Left ventricle myocardium inferior (tissue), 1 donor: ENCODE results near the gene HTR6. TPM values are rescaled to one million over a fixed set of nuclear protein-coding genes. Genes with fewer than 3 reads are reported as not detected.

Experiments used
- DNase-seq: peaks from one replicate; pipeline ENCODE4 v3.0.0-alpha.2; 2020
- H3K27ac ChIP-seq: fragments of 200-600 bp; replicated peaks from 2 replicates; pipeline ENCODE4 v1.8.0; 2021
- H3K27me3 ChIP-seq: fragments of 200-600 bp; 2 replicates; pipeline ENCODE4 v1.8.0; 2021; ENCODE audit warnings: low read depth
- H3K36me3 ChIP-seq: fragments of 200-600 bp; 2 replicates; pipeline ENCODE4 v1.8.0; 2021
- H3K4me1 ChIP-seq: fragments of 200-600 bp; 2 replicates; pipeline ENCODE4 v1.8.0; 2021
- H3K4me3 ChIP-seq: fragments of 200-600 bp; 2 replicates; pipeline ENCODE4 v1.8.0; 2021; ENCODE audit warnings: mild to moderate bottlenecking, moderate library complexity
- H3K9me3 ChIP-seq: fragments of 200-600 bp; replicated peaks from 2 replicates; pipeline ENCODE4 v1.8.0; 2021
- intact Hi-C: fragments of 100-400 bp; cut with micrococcal nuclease; formaldehyde crosslinking; loops from one replicate; pipeline ENCODE4 v1.11.0; 2022
- total RNA-seq: library from RNA; stranded (reverse); fragmentation: NEBNext Ultra II Directional; extraction: Animal tissue kit (Norgen Biotek cat#: 25700); gene quantifications from one replicate; pipeline ENCODE4 v1.2.1, GENCODE V29; 2021
- TF ChIP-seq, protein P1 (sequence below): fragments of 200-600 bp; IDR thresholded peaks from 2 replicates; pipeline ENCODE4 v1.8.0; 2021; ENCODE audit warnings: antibody characterized with exemption, mild to moderate bottlenecking, borderline replicate concordance
- donor health status: DM: no; HTN: yes; CAD: no; lungs with severe emphysema.

HTR6 gene
- total RNA-seq, 1 donor from 2014 or later = not detected

DNA sequence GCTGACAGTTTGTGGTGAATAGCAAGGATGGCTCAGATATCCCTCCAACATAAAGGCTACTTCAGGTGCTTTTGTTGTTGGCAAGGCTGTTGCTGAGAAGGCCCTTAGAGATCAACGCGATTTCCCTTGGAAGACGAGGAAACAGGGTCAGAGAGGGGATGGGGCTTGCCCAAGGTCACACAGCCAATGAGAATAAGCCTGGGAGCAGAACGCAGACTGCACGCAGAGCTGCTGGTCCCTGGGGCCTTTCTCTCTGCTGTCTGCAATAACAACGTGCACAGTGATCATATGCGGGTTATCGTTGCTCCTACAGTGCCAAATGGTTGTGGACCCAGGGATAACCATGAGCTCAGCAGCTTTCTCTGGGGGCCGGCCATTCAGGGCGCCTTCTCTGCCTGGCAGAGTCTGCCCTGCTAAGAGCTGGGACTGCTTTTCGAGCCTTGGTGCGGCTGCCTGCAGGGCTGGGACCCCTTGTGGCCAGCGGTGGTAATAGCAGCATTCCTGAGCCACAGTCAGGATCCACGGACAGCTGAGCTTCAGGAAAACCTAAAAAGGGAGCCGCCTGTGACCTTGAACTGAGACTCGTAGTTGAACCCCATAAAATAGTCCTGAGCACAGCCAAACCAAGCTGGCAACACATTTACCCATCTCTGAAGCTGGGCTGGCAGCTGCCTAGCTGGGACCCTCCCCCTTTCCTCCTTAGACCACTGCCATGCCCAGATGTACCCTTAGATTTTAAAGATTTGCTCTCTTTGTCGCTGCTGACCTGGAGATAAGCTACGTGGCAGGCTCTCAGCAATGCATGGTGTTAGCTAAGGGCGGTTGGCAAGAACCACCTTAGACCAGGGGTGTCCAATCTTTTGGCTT is 39.8 kb downstream of the HTR6 start:
- Histone ChIP-seq H3K36me3 (peaks cover 14% of the 10 kb centered on the region), H3K4me3 (peak overlapping the region; percentile 29), H3K27me3 (no peaks in the 10 kb centered on the region), H3K9me3 (no peaks in the 10 kb centered on the region), H3K4me1 (peaks cover 8% of the 10 kb centered on the region), H3K27ac (no peak overlapping the region)
- TF ChIP-seq, protein P1, sequence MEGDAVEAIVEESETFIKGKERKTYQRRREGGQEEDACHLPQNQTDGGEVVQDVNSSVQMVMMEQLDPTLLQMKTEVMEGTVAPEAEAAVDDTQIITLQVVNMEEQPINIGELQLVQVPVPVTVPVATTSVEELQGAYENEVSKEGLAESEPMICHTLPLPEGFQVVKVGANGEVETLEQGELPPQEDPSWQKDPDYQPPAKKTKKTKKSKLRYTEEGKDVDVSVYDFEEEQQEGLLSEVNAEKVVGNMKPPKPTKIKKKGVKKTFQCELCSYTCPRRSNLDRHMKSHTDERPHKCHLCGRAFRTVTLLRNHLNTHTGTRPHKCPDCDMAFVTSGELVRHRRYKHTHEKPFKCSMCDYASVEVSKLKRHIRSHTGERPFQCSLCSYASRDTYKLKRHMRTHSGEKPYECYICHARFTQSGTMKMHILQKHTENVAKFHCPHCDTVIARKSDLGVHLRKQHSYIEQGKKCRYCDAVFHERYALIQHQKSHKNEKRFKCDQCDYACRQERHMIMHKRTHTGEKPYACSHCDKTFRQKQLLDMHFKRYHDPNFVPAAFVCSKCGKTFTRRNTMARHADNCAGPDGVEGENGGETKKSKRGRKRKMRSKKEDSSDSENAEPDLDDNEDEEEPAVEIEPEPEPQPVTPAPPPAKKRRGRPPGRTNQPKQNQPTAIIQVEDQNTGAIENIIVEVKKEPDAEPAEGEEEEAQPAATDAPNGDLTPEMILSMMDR = peak; percentile 96
- DNase-seq = peak; percentile 69
- intact Hi-C loops = no loop called here

DNA sequence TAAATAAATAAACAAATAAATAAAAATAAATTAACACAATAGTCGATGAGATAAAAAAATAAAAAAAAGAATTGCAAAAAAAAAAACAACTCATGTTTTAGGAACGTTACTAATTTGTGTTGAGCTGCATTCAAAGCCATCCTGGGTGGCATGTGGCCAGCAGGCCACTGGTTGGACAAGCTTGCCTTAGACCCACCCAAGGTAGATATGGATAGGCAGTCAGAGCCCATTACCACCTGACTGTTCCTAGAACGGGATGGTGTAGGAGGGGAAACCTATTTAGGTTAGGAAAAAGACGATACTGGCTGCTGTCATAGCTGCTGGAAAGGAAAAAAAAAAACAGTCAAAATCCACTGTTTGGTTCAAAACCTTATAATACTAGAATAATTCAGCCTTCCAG is 40.8 kb downstream of the HTR6 start:
- DNase-seq = no peak
- Histone ChIP-seq H3K27ac (no peak overlapping the region), H3K27me3 (no peaks in the 10 kb centered on the region), H3K4me1 (peaks cover 8% of the 10 kb centered on the region), H3K9me3 (no peaks in the 10 kb centered on the region), H3K36me3 (peaks cover 5% of the 10 kb centered on the region), H3K4me3 (no peak overlapping the region)
- TF ChIP-seq, protein P1 = no peak
- intact Hi-C loops = no loop called here

DNA sequence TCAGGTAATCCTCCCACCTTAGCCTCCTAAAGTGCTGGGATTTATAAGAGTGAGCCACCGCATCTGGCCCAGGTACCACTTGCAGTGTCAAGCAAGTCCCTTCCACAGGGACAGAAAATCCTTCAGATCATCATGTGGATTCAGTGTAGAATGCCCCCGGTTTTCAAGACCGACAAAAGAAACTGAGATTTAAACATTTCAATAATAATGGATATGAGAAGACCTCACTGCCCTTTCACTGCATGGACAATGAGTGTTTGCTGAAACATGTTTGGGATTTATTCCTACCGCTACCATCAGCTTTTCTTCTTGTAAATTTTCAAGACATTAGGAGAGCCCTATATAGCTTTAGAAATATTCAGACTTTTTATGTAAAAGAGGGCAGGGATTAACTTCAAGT is 41.5 kb downstream of the HTR6 start:
- Histone ChIP-seq H3K4me3 (no peak overlapping the region), H3K4me1 (peaks cover 8% of the 10 kb centered on the region), H3K27me3 (no peaks in the 10 kb centered on the region), H3K9me3 (no peaks in the 10 kb centered on the region), H3K36me3 (no peaks in the 10 kb centered on the region), H3K27ac (no peak overlapping the region)
- intact Hi-C loops = no loop called here
- TF ChIP-seq, protein P1 = no peak
- no peak for DNase-seq

DNA sequence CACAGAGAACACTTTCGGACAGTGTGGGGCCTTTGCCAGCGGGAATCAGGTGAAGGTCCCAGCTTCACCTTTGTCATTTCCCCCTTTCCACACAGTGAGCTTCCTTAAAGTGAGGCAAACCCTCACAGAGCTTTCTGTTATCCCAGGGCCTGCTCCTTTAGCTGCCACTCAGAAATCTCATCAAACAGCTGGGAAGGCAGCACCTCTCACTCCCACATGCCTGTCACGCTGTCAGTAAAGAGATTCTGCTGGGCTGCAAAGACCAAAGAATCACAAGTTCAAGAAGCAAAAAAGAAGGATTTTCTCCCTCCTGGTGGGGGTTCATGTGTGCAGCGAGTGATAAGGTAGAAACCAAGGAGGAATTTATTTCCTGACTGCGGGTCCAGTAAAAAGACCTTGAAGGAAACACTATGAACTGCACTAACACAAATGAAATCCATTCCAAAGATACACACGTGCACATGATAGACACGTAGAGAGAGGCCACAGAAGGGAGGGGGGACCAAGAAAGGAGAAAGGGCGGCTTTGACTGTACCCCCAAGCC is 44.0 kb downstream of the HTR6 start:
- Histone ChIP-seq H3K27ac (no peak overlapping the region), H3K4me1 (peaks cover 8% of the 10 kb centered on the region), H3K27me3 (no peaks in the 10 kb centered on the region), H3K36me3 (no peaks in the 10 kb centered on the region), H3K9me3 (no peaks in the 10 kb centered on the region), H3K4me3 (no peak overlapping the region)
- TF ChIP-seq, protein P1 = no peak
- intact Hi-C loops = no loop called here
- no peak for DNase-seq

DNA sequence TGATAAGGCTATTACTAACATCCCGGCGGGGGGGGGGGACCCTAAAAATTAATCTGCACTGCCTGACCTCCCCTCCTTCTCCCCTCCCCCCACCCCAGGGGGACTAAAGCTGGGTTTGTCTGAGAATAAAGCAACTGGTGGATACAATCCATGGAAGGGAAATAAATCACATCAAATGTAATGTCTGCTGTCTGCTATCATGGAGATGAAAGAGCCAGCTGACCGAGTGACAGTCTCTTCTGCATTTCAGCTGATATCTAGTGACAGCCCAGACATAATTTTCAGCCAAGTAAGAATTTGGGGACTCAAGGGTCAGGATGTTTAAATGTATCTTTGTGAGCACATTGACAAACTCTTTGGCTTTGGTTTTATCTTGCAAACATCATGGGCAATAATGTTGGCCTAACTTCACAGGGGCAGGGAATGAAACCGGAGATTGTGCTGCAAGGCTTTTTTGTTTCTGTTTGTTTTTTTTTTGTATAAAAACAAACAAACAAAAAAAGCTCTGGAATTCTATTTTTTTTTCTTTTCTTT is 44.7 kb downstream of the HTR6 start:
- H3K4me3 ChIP-seq = no peak overlapping the region
- TF ChIP-seq, protein P1 = no peak
- no peak for DNase-seq

More for the DNA sequence above, 44.7 kb downstream of the HTR6 start:
- H3K27ac ChIP-seq = no peak overlapping the region
- intact Hi-C loops = no loop called here
- H3K36me3 ChIP-seq = no peaks in the 10 kb centered on the region
- H3K27me3 ChIP-seq = no peaks in the 10 kb centered on the region
- H3K9me3 ChIP-seq = no peaks in the 10 kb centered on the region
- H3K4me1 ChIP-seq = peaks cover 6% of the 10 kb centered on the region
